RWPE1 (cell line): ENCODE results near the gene LSR.

Source experiments
- CTCF ChIA-PET: fragments of 350-600 bp; sonication (Branson Sonifier 250); formaldehyde crosslinking; extraction: SDS; loops from one replicate; lab custom pipeline; 2021; lab: Yijun Ruan, JAX
- POLR2A ChIA-PET: fragments of 400-600 bp; formaldehyde crosslinking; extraction: SDS; loops from one replicate; lab custom pipeline; 2020; ENCODE audit warnings: antibody characterized with exemption; ENCODE audit not compliant: low non-redundant PET; lab: Yijun Ruan, JAX
- DNase-seq: peaks from one replicate; pipeline ENCODE4 v3.0.0; 2012; ENCODE audit warnings: low spot score
- H3K27ac ChIP-seq: fragments of 450-650 bp; 2 replicates; pipeline ENCODE4 v1.5.1; 2017
- TF ChIP-seq, protein P1 (sequence below): fragments of 450-650 bp; conservative IDR thresholded peaks from 2 replicates; pipeline ENCODE4 v1.5.1; 2017; ENCODE audit warnings: low read depth, mild to moderate bottlenecking

LSR gene

DNA sequence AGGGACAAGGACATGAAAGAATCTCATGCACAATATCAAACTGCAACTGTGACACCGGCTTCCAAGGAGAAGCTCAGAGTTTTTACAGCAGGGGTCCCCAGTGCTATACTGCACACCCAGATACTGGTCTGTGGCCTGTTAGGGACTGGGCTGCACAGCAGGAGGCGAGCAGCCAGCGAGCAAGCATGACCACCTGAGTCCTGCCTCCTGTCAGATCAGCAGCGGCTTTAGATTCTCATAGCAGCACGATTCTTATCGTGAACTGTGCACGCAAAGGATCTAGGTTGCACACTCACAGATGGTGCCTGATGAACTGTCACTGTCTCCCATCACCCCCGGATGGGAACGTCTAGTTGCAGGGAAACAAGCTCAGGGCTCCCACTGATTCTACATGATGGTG, 67.1 kb downstream of the LSR start:
- no peak for DNase-seq
- ChIA-PET POLR2A (no interaction called here), CTCF (interaction anchor here (1.4 kb wide), 1 partner anchor 37 kb away, joined by 4 read pairs; no protein-coding TSS in a partner anchor)
- H3K27ac ChIP-seq = no peak overlapping the region; the same call in 1 of the 2 replicates
- TF ChIP-seq, protein P1, sequence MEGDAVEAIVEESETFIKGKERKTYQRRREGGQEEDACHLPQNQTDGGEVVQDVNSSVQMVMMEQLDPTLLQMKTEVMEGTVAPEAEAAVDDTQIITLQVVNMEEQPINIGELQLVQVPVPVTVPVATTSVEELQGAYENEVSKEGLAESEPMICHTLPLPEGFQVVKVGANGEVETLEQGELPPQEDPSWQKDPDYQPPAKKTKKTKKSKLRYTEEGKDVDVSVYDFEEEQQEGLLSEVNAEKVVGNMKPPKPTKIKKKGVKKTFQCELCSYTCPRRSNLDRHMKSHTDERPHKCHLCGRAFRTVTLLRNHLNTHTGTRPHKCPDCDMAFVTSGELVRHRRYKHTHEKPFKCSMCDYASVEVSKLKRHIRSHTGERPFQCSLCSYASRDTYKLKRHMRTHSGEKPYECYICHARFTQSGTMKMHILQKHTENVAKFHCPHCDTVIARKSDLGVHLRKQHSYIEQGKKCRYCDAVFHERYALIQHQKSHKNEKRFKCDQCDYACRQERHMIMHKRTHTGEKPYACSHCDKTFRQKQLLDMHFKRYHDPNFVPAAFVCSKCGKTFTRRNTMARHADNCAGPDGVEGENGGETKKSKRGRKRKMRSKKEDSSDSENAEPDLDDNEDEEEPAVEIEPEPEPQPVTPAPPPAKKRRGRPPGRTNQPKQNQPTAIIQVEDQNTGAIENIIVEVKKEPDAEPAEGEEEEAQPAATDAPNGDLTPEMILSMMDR = no peak

DNA sequence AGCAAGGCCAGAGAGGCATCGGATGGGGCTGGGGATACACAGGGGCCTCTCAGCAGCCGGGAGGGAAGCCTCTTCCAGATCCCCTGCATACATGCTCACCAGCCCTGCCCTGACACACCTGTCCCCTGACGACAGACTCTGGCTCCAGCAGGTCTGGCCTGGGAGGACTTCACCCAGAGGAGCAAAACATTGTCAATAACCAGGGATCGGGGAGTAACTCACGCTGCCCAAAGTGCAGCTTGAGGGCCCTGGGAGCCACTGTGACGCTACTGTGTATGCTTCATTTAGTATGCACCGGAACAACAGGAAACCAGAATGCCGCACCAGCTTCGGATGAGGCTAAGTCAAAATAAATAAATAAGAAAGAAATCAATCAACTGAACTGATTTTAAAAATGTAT, 67.8 kb downstream of the LSR start:
- H3K27ac ChIP-seq = peak overlapping the region; percentile 84
- CTCF ChIA-PET = interaction anchor here (1.4 kb wide), 1 partner anchor 36 kb away, joined by 4 read pairs; no protein-coding TSS in a partner anchor
- POLR2A ChIA-PET = no interaction called here
- TF ChIP-seq, protein P1 = no peak
- no peak for DNase-seq
